Fibroblast of lung (primary cell): ENCODE data around the gene NOS1AP. TPM values are rescaled to one million over a fixed set of nuclear protein-coding genes. Genes with fewer than 3 reads are reported as not detected.

ENCODE experiments used
- DNase-seq, 2 donors: peaks; one replicate each; pipeline versions ENCODE4 v3.0.0 to v3.0.0-alpha.2; 2010; ENCODE audit warnings: low read depth in 2 of 2
- H2AFZ ChIP-seq: 2 replicates; pipeline ENCODE4 v1.5.1; 2012; ENCODE audit warnings: low read length, control low read depth, inconsistent platforms
- H3K27ac ChIP-seq: 2 replicates; pipeline ENCODE4 v1.5.1; 2011; ENCODE audit warnings: low read length, control low read depth; ENCODE audit not compliant: insufficient read depth
- H3K27me3 ChIP-seq: 2 replicates; pipeline ENCODE4 v1.5.1; 2011; ENCODE audit warnings: mild to moderate bottlenecking, low read length; ENCODE audit not compliant: control insufficient read depth, insufficient read depth
- H3K36me3 ChIP-seq: 2 replicates; pipeline ENCODE4 v1.5.1; 2011; ENCODE audit warnings: low read length; ENCODE audit not compliant: control insufficient read depth, insufficient read depth
- H3K4me1 ChIP-seq: 2 replicates; pipeline ENCODE4 v1.5.1; 2011; ENCODE audit warnings: low read length; ENCODE audit not compliant: control insufficient read depth, insufficient read depth; ENCODE audit errors: extremely low read depth
- H3K4me2 ChIP-seq: 2 replicates; pipeline ENCODE4 v1.5.1; 2011; ENCODE audit warnings: low read length, control low read depth; ENCODE audit not compliant: insufficient read depth; ENCODE audit errors: extremely low read depth
- H3K4me3 ChIP-seq, 4 experiments: fragments of 200-600 bp in 1 of 4; sonication (generic) in 1 of 4; replicated peaks in 1 of 4; 2 replicates each; pipeline ENCODE4 v1.5.1; 2011 to 2016; ENCODE audit warnings: low read length in 4 of 4, low read depth in 3 of 4, mild to moderate bottlenecking in 3 of 4, control low read depth in 2 of 4, inconsistent platforms in 1 of 4, mixed read lengths in 1 of 4; ENCODE audit not compliant: insufficient read depth in 1 of 4; ENCODE audit errors: control extremely low read depth in 1 of 4
- H3K79me2 ChIP-seq: 2 replicates; pipeline ENCODE4 v1.5.1; 2012; ENCODE audit warnings: mild to moderate bottlenecking, low read length, inconsistent platforms; ENCODE audit not compliant: control insufficient read depth, insufficient read depth
- H3K9ac ChIP-seq: 2 replicates; pipeline ENCODE4 v1.5.1; 2011; ENCODE audit warnings: mild to moderate bottlenecking, low read length, control low read depth; ENCODE audit not compliant: insufficient read depth
- H3K9me3 ChIP-seq: 2 replicates; pipeline ENCODE4 v1.5.1; 2012; ENCODE audit warnings: low read depth, low read length; ENCODE audit not compliant: control insufficient read depth, insufficient read depth
- H4K20me1 ChIP-seq: 2 replicates; pipeline ENCODE4 v1.5.1; 2011; ENCODE audit warnings: low read length; ENCODE audit not compliant: control insufficient read depth, insufficient read depth; ENCODE audit errors: extremely low read depth
- EZH2 ChIP-seq: IDR thresholded peaks from 2 replicates; pipeline ENCODE4 v1.5.1; 2012; ENCODE audit warnings: low read length, control low read depth, mild to moderate bottlenecking; ENCODE audit errors: missing control alignments
- polyA plus RNA-seq, 2 donors: library from polyadenylated mRNA; depleted of rRNA in 1 of 2; stranded (reverse) in 1 of 2; unstranded in 1 of 2; fragments of >200 nt; gene quantifications; 2 replicates each; pipeline ENCODE4 v1.2.1, GENCODE V29; 2011 to 2012; ENCODE audit warnings: missing spikeins in 1 of 2
- total RNA-seq: library from RNA; depleted of rRNA; stranded (reverse); fragments of >200 nt; gene quantifications from 2 replicates; pipeline ENCODE4 v1.2.1, GENCODE V29; 2014
- TF ChIP-seq, protein P1 (sequence below), 2 donors: IDR thresholded peaks in 1 of 2; conservative IDR thresholded peaks in 1 of 2; 1 replicate in 1 of 2; 2 replicates in 1 of 2; pipeline ENCODE4 v1.5.1; 2011 to 2012; ENCODE audit warnings: low read length in 2 of 2, control low read depth in 1 of 2, inconsistent platforms in 1 of 2, low read depth in 1 of 2, mild to moderate bottlenecking in 1 of 2

NOS1AP gene
- total and polyA plus RNA-seq, 2 donors (not counting 1 experiment from before 2014, with no cell fraction given), result 0.14 to 0.17 TPM

DNA sequence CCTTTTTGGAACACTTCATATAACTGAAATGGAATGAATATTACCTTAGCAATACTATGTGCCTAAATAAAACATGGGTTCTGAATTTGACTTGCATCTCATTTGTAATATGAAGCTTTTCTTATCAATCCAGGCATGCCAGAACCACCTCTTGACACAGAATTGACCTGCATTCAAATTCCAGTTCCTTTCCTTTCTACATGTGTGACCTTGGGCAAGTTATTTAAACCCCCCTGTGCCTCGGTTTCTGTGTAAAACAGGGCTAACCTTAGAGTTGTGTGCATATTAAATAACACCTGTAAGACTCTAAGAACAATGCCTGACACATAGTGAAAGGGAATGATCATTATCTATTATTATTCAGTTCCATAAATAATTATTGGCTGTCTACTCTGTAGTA is 2.0 kb upstream of the NOS1AP start:
- Histone ChIP-seq H3K27ac (no peak overlapping the region), H3K27me3 (peaks cover 37% of the 10 kb centered on the region), H2AFZ (no peak overlapping the region), H3K4me1 (peaks cover 3% of the 10 kb centered on the region), H4K20me1 (no peaks in the 10 kb centered on the region), H3K4me2 (no peak overlapping the region), H3K9ac (no peak overlapping the region), H3K79me2 (no peaks in the 10 kb centered on the region), H3K9me3 (no peaks in the 10 kb centered on the region), H3K36me3 (no peaks in the 10 kb centered on the region), H3K4me3 (no peak overlapping the region)
- TF ChIP-seq, protein P1, sequence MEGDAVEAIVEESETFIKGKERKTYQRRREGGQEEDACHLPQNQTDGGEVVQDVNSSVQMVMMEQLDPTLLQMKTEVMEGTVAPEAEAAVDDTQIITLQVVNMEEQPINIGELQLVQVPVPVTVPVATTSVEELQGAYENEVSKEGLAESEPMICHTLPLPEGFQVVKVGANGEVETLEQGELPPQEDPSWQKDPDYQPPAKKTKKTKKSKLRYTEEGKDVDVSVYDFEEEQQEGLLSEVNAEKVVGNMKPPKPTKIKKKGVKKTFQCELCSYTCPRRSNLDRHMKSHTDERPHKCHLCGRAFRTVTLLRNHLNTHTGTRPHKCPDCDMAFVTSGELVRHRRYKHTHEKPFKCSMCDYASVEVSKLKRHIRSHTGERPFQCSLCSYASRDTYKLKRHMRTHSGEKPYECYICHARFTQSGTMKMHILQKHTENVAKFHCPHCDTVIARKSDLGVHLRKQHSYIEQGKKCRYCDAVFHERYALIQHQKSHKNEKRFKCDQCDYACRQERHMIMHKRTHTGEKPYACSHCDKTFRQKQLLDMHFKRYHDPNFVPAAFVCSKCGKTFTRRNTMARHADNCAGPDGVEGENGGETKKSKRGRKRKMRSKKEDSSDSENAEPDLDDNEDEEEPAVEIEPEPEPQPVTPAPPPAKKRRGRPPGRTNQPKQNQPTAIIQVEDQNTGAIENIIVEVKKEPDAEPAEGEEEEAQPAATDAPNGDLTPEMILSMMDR (conservative IDR thresholded peaks at IDR 0.05 in 1 of 2, IDR thresholded peaks at IDR 0.05 in 1 of 2; ENCODE audit: low read depth in 1 of 2, low read length in 2 of 2), result no peak
- DNase-seq, result no peak

- no peak for DNase-seq
- Histone ChIP-seq H3K27me3 (peaks cover 37% of the 10 kb centered on the region), H3K27ac (no peak overlapping the region)
These were observed 1.2 kb upstream of the NOS1AP start for GRCh38 chr1:162068301-162068700.

DNA sequence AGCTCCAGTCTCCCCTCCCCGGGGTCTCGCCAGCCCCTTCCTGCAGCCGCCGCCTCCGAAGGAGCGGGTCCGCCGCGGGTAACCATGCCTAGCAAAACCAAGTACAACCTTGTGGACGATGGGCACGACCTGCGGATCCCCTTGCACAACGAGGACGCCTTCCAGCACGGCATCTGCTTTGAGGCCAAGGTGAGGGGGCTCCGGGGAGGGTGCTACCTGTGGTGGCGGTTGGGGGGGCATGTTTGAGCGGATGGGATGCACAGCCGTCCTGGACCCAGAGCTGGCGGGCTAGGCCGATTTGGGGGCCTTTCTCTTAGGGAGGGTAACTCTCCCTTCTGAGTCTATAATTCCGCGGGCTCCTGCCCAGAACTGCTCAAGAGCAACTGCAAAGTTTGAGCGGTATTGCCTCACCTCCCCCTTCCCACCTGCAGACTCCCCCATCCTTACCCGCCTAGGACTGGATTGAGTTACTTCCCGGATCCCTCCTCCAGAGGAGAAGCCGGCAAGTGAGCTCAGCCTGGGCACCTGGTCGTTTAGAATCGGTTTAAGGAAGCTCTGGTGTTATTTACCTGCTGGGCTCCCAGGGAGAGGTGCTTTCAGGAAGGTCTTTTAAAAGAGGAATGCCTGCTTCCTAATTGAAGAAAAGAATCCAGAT is 730 bp downstream of the NOS1AP start:
- Histone ChIP-seq H3K9me3 (no peaks in the 10 kb centered on the region), H3K9ac (no peak overlapping the region), H3K4me1 (peaks cover 3% of the 10 kb centered on the region), H3K4me3 (peak overlapping the region; percentile 11 to 61 (median 48)), H2AFZ (peak overlapping the region; percentile 18), H4K20me1 (no peaks in the 10 kb centered on the region), H3K4me2 (peak overlapping the region; percentile 76), H3K27me3 (peaks cover 38% of the 10 kb centered on the region), H3K79me2 (no peaks in the 10 kb centered on the region), H3K36me3 (no peaks in the 10 kb centered on the region), H3K27ac (no peak overlapping the region)
- TF ChIP-seq, protein P1 (conservative IDR thresholded peaks at IDR 0.05 in 1 of 2, IDR thresholded peaks at IDR 0.05 in 1 of 2; ENCODE audit: low read depth in 1 of 2, low read length in 2 of 2), result no peak
- peak; percentile 73 for TF ChIP-seq EZH2
- DNase-seq, result no peak

More at GRCh38 chr1:162068301-162068700, 1.2 kb upstream of the NOS1AP start:
- Histone ChIP-seq H3K9me3 (no peaks in the 10 kb centered on the region), H3K4me2 (no peak overlapping the region), H3K4me1 (peaks cover 3% of the 10 kb centered on the region), H3K9ac (no peak overlapping the region), H2AFZ (no peak overlapping the region), H3K4me3 (no peak overlapping the region), H4K20me1 (no peaks in the 10 kb centered on the region), H3K36me3 (no peaks in the 10 kb centered on the region), H3K79me2 (no peaks in the 10 kb centered on the region)
- TF ChIP-seq, protein P1 (conservative IDR thresholded peaks at IDR 0.05 in 1 of 2, IDR thresholded peaks at IDR 0.05 in 1 of 2; ENCODE audit: low read depth in 1 of 2, low read length in 2 of 2), result no peak
- no peak for TF ChIP-seq EZH2
